WI38 (cell line): ENCODE measurements around the gene INPP1.
"Not testable (repeated sequence)": the region's sequence is repeated elsewhere in the genome, so short reads cannot be mapped to it uniquely, and the experiment has no call there.

ENCODE experiments used
- H3K4me3 ChIP-seq: 2 replicates; pipeline ENCODE4 v1.5.1; 2011; ENCODE audit warnings: low read depth, mild to moderate bottlenecking, control low read depth, low read length
- TF ChIP-seq, protein P1 (sequence below): IDR thresholded peaks from 2 replicates; pipeline ENCODE4 v1.5.1; 2012; ENCODE audit warnings: low read depth, mild to moderate bottlenecking, control low read depth, low read length

INPP1 gene

DNA sequence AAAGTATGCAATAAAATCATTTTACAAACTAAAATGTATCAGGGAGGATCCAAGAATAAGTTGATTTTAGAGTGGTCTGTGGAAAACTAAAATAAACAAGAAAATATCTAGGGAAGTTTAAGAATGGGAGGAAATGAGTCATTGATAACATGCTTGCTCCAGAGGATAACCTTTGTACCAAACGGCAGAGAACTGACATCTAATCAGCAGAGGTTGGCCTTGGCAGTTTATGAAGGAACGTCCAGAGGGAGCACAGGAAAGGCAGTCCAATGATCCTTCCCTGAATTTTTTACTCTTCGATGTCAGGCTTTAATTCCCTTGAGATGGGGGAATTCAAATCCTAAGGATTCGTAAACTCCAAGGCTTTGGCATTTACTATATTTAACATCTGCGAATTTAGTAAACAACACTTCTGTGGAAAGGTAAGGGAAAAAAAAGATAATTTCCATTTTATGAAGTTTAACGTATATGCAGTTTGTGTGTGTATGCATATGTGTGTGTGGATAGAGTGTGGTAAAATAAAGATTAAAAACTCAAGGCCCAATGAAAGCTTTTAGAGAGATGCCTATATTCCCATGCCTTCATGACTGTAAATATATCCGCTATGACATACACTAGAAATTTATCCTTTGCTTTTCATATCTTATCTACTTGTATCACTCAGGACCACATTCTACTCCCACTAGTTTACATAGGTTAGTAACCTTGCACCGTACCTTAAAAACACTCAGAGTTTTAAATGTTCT, 8.7 kb upstream of the INPP1 start:
- TF ChIP-seq, protein P1, sequence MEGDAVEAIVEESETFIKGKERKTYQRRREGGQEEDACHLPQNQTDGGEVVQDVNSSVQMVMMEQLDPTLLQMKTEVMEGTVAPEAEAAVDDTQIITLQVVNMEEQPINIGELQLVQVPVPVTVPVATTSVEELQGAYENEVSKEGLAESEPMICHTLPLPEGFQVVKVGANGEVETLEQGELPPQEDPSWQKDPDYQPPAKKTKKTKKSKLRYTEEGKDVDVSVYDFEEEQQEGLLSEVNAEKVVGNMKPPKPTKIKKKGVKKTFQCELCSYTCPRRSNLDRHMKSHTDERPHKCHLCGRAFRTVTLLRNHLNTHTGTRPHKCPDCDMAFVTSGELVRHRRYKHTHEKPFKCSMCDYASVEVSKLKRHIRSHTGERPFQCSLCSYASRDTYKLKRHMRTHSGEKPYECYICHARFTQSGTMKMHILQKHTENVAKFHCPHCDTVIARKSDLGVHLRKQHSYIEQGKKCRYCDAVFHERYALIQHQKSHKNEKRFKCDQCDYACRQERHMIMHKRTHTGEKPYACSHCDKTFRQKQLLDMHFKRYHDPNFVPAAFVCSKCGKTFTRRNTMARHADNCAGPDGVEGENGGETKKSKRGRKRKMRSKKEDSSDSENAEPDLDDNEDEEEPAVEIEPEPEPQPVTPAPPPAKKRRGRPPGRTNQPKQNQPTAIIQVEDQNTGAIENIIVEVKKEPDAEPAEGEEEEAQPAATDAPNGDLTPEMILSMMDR: no peak
- H3K4me3 ChIP-seq: no peak overlapping the region

DNA sequence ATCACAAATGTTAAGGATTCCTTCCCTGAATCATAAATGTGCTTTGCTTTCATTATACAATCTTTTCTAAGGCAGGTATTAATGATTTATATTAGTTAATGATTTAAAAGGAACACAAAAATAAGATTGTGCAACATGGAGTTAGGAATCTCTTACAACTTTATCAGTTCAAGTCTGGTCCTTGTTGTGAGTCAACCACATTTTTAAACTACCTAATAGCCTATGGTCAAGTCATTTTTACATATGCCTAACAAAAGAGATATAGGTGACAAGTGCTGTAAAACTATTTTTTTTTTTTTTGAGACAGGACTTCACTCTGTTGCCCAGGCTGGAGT, 8.2 kb upstream of the INPP1 start:
- TF ChIP-seq, protein P1: no peak

DNA sequence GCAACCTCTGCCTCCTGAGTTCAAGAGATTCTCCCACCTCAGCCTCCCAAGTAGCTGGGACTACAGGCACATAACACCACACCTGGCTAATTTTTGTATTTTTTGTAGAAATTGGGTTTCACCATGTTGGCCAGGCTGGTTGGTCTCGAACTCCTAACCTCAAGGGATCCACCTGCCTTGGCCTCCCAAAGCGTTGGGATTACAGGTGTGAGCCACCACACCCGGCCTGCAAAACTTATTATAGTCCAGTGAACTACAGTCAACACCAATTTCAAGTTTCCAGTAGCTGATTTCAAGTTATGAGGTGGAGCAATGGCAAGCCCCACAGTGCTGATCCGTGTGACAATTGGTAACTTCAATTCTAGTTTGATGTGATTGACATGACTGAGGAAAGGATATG, 7.8 kb upstream of the INPP1 start:
- H3K4me3 ChIP-seq: not testable (repeated sequence)

More for the DNA sequence above, 8.2 kb upstream of the INPP1 start:
- H3K4me3 ChIP-seq: no peak overlapping the region

DNA sequence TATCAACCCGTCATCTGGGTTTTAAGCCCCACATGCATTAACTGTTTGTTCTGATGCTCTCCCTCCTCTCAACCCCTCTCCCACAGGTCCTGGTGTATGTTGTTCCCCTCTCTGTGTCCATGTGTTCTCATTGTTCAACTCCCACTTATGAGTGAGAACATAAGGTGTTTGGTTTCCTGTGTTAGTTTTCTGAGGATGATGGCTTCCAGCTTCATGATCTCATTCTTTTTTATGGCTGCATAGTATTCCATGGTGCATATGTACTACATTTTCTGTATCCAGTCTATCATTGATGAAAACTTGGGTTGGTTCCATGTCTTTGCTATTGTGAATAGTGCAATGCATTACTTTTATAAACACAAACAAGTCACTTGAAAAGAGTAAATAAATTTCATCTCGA, 7.0 kb upstream of the INPP1 start:
- no peak overlapping the region for H3K4me3 ChIP-seq
- TF ChIP-seq, protein P1: no peak

DNA sequence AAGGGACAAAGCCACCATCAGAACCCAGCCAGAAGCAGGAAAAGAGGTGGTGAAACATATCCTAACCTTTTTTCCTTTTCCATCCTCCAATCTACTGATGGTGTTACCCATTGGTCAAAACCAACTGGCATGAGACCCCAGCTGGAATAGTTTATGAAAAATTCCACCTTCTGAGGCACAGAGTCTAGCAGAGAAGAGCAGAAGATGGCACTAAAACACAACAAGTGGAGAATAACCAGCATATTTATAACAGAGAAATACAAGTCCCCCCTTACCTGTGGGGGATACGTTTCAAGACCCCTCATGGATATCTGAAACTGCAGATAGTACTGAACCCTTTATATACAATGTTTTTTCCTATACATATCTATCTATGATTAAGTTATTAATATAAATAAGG, 4.9 kb upstream of the INPP1 start:
- no peak overlapping the region for H3K4me3 ChIP-seq
- TF ChIP-seq, protein P1: no peak

DNA sequence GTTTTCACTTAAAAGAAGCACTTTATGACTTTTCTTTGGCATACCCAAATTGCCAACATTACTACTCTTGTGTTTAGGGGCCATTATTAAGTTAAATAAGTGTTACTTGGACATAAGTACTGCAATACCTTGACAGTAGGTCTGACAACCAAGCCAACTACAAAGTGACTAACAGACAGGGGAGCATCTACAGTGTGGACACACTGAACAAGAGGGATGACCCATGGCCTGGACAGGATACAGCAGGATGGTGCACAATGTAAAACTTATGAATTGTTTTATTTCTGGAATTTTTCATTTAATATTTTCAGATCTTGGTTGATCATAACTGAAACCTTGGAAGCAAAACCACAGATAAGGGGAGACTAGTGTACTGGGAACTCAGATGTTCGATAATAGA, 4.0 kb upstream of the INPP1 start:
- TF ChIP-seq, protein P1: no peak
- H3K4me3 ChIP-seq: no peak overlapping the region

DNA sequence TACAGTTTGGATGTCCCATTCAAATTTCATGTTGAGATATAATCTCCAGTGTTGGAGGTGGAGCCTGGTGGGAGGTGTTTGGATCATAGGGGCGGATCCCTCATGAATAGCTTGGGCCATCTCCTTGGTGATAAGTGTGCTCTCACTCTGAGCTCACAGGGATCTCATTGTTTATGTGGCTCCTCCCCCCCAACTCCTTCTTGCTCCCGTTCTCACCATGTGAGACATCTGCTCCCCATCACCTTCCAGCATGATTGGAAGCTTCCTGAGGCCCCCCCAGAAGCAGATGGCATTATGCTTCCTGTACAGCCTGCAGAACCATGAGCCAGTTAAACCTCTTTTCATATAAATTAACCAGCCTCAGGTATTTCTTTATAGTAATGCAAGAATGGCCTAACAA, 3.0 kb upstream of the INPP1 start:
- TF ChIP-seq, protein P1: no peak
- H3K4me3 ChIP-seq: no peak overlapping the region

DNA sequence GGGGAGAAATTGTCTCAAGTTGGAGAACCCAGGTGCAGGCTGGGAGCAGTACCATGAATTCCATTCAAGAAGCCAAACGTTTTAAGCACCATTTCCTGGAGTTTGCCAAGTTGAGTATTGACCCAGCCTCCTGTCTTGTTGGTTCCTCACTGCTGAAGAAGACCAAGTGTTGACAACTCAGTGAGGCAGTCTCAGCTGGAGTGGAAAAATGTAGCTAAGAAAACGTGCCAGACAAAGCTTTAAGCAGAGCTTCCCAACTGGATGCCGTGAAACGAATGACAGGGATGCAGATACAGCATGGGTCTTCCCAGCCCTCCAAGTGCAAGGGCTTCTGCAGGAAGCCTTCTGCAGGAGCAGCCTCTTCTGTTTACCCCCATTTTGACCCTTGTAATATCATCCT, 778 bp upstream of the INPP1 start:
- H3K4me3 ChIP-seq: no peak overlapping the region
- TF ChIP-seq, protein P1: no peak
